GM21723 (cell line): ENCODE measurements around the gene CDH12.
"Not testable (repeated sequence)": the region's sequence is repeated elsewhere in the genome, so short reads cannot be mapped to it uniquely, and the experiment has no call there.

Experiments
- ATAC-seq: cut with Tn5 transposase; IDR thresholded peaks from one replicate; pipeline ENCODE4 v1.9.1; 2021; ENCODE audit warnings: mild to moderate bottlenecking, moderate library complexity; ENCODE audit not compliant: unreplicated experiment

The CDH12 gene

GRCh38 chr5:22774214-22774613 is 78.9 kb downstream of the CDH12 start:
- ATAC-seq = not testable (repeated sequence)

- no peak for ATAC-seq
These were observed 88.4 kb downstream of the CDH12 start for GRCh38 chr5:22764736-22765135.

GRCh38 chr5:22757776-22758175 is 95.4 kb downstream of the CDH12 start:
- ATAC-seq = no peak

- no peak for ATAC-seq
These were observed 99.0 kb downstream of the CDH12 start for GRCh38 chr5:22754155-22754554.

- no peak for ATAC-seq
These were observed 101.6 kb downstream of the CDH12 start for GRCh38 chr5:22751536-22751935.

- ATAC-seq = no peak
These were observed 116.6 kb downstream of the CDH12 start for GRCh38 chr5:22736443-22737003.

- no peak for ATAC-seq
These were observed 118.2 kb downstream of the CDH12 start for GRCh38 chr5:22734907-22735306.

GRCh38 chr5:22728610-22729009 is 124.5 kb downstream of the CDH12 start:
- no peak for ATAC-seq

- ATAC-seq = no peak
These were observed 130.7 kb downstream of the CDH12 start for GRCh38 chr5:22722491-22722890.

- no peak for ATAC-seq
These were observed 131.1 kb downstream of the CDH12 start for GRCh38 chr5:22722056-22722455.

- no peak for ATAC-seq
These were observed 133.3 kb downstream of the CDH12 start for GRCh38 chr5:22719842-22720241.

- ATAC-seq = no peak
These were observed 142.5 kb downstream of the CDH12 start for GRCh38 chr5:22710660-22711059.

- no peak for ATAC-seq
These were observed 143.4 kb downstream of the CDH12 start for GRCh38 chr5:22709743-22710142.

GRCh38 chr5:22708770-22709328 is 144.3 kb downstream of the CDH12 start:
- ATAC-seq = no peak

GRCh38 chr5:22706901-22707300 is 146.2 kb downstream of the CDH12 start:
- no peak for ATAC-seq

GRCh38 chr5:22699319-22699718 is 153.8 kb downstream of the CDH12 start:
- ATAC-seq = no peak

GRCh38 chr5:22693121-22693520 is 160.0 kb downstream of the CDH12 start:
- ATAC-seq = no peak

- no peak for ATAC-seq
These were observed 170.1 kb downstream of the CDH12 start for GRCh38 chr5:22683050-22683449.

GRCh38 chr5:22678886-22679285 is 174.3 kb downstream of the CDH12 start:
- ATAC-seq = no peak

- ATAC-seq = no peak
These were observed 180.0 kb downstream of the CDH12 start for GRCh38 chr5:22673131-22673530.

- ATAC-seq = no peak
These were observed 183.8 kb downstream of the CDH12 start for GRCh38 chr5:22669345-22669744.

- no peak for ATAC-seq
These were observed 187.3 kb downstream of the CDH12 start for GRCh38 chr5:22665801-22666200.

- no peak for ATAC-seq
These were observed 190.0 kb downstream of the CDH12 start for GRCh38 chr5:22663134-22663533.
